PC-3 (cell line): ENCODE data around the gene TRAF3.

Source experiments
- EZH2 ChIP-seq: fragments of 300-600 bp; sonication (generic); IDR thresholded peaks from one replicate; pipeline ENCODE4 v1.6.1; 2017; ENCODE audit warnings: antibody characterized with exemption, mild to moderate bottlenecking, low read length; ENCODE audit not compliant: unreplicated experiment
- EZH2phosphoT487 ChIP-seq: fragments of 300-600 bp; sonication (generic); IDR thresholded peaks from 2 replicates; pipeline ENCODE4 v1.6.1; 2018; ENCODE audit warnings: mild to moderate bottlenecking, antibody characterized with exemption, low read length, borderline replicate concordance
- TF ChIP-seq, protein P1 (sequence below): fragments of 300-600 bp; sonication (generic); conservative IDR thresholded peaks from 2 replicates; pipeline ENCODE4 v1.5.1; 2017; ENCODE audit warnings: antibody characterized with exemption, low read depth, mild to moderate bottlenecking, low read length

DNA sequence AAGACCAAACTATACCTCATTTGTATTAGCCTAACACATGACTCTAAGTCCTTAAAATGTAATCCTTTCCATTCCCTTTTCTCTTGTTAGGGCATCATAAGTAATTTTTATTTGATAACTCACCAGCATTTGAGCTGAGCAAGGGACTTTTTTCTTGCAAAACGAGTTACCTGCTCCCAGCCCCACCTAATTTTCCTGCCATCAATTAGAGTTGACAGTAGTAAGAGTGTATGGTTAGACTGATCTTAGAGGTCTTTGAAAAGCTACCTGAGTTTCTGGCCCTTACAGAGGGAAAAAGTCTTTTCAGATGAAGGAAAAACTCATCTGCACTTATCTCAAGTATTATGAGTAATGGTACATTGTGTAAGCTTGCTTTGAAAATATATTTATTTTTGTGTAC lies 111.5 kb downstream of the TRAF3 start:
- TF ChIP-seq EZH2 (no peak), EZH2phosphoT487 (no peak)
- TF ChIP-seq, protein P1, sequence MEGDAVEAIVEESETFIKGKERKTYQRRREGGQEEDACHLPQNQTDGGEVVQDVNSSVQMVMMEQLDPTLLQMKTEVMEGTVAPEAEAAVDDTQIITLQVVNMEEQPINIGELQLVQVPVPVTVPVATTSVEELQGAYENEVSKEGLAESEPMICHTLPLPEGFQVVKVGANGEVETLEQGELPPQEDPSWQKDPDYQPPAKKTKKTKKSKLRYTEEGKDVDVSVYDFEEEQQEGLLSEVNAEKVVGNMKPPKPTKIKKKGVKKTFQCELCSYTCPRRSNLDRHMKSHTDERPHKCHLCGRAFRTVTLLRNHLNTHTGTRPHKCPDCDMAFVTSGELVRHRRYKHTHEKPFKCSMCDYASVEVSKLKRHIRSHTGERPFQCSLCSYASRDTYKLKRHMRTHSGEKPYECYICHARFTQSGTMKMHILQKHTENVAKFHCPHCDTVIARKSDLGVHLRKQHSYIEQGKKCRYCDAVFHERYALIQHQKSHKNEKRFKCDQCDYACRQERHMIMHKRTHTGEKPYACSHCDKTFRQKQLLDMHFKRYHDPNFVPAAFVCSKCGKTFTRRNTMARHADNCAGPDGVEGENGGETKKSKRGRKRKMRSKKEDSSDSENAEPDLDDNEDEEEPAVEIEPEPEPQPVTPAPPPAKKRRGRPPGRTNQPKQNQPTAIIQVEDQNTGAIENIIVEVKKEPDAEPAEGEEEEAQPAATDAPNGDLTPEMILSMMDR = no peak
